Hair follicular keratinocyte (primary cell): ENCODE data around the gene MEP1A. TPM values are rescaled to one million over a fixed set of nuclear protein-coding genes. Genes with fewer than 3 reads are reported as not detected.

Experiments used
- total RNA-seq: library from RNA; depleted of rRNA; stranded (reverse); fragments of >200 nt; gene quantifications from 2 replicates; pipeline ENCODE4 v1.2.3, GENCODE V29; 2015

The MEP1A gene
- 0.11 TPM in 1 of 2 replicates, not detected in the other for total RNA-seq

GRCh38 chr6:46793138-46793537 is at the start of gene MEP1A:
MEP1A (plus strand) TSS chr6:46793389; CDS start chr6:46793399, 10 bp downstream.

GRCh38 chr6:46746696-46747095 is 46.5 kb upstream of the MEP1A start, which contains the start of gene ANKRD66:
ANKRD66 (plus strand) TSS chr6:46746933; CDS start chr6:46751949, 5,016 bp downstream.

Other genes with a start within 250 kb of the MEP1A start
- gene CYP39A1, start 140.6 kb upstream of the MEP1A start, total RNA-seq: 1.8 and 5.7 TPM in 2 replicates
- gene SLC25A27, start 140.4 kb upstream of the MEP1A start, total RNA-seq: 3.0 and 4.4 TPM in 2 replicates
- under 0.01 TPM in 1 of 2 replicates, not detected in the other for gene TDRD6, start 105.5 kb upstream of the MEP1A start, total RNA-seq
- 0.04 and 0.78 TPM in 2 replicates for gene PLA2G7, start 58.0 kb upstream of the MEP1A start, total RNA-seq
- gene ANKRD66, start 46.5 kb upstream of the MEP1A start, total RNA-seq: not detected in 2 replicates
- not detected in 2 replicates for gene ADGRF5, start 128.5 kb downstream of the MEP1A start, total RNA-seq
- 11.7 and 12.9 TPM in 2 replicates for gene ADGRF1, start 248.9 kb downstream of the MEP1A start, total RNA-seq